Activated T-helper 2 cell treated with anti-CD3 and anti-CD28 coated beads, Interferon-gamma antibody, Interleukin-2, Interleukin-4, amounts not matched to agents 10 μg/mL and 5 μg/mL and 100 μg/mL, durations not matched to agents 14 hours and 24 hours and 36 hours (primary cell): ENCODE measurements around the gene LDB2. TPM values are rescaled to one million over a fixed set of nuclear protein-coding genes. Genes with fewer than 3 reads are reported as not detected.

Experiments used
- DNase-seq: peaks from one replicate; pipeline ENCODE4 v3.0.0; 2021; ENCODE audit warnings: low spot score
- H3K27ac Mint-ChIP-seq: one replicate; pipeline ENCODE4 v1.8.0; 2021; ENCODE audit warnings: mixed read lengths
- H3K27me3 Mint-ChIP-seq: one replicate; pipeline ENCODE4 v1.8.0; 2021; ENCODE audit warnings: low read depth, mixed read lengths
- H3K36me3 Mint-ChIP-seq: one replicate; pipeline ENCODE4 v1.8.0; 2021; ENCODE audit warnings: low read depth, mixed read lengths
- H3K4me1 Mint-ChIP-seq: one replicate; pipeline ENCODE4 v1.8.0; 2021; ENCODE audit warnings: low read depth, mixed read lengths
- H3K4me3 Mint-ChIP-seq: one replicate; pipeline ENCODE4 v1.8.0; 2021; ENCODE audit warnings: low read depth, mild to moderate bottlenecking, moderate library complexity, mixed read lengths
- H3K9me3 Mint-ChIP-seq: one replicate; pipeline ENCODE4 v1.8.0; 2021; ENCODE audit warnings: mixed read lengths
- intact Hi-C: fragments of 100-400 bp; cut with micrococcal nuclease; formaldehyde crosslinking; loops from one replicate; pipeline ENCODE4 v1.15.1; 2023
- total RNA-seq: library from RNA; stranded (reverse); gene quantifications from 2 replicates; pipeline ENCODE4 v1.2.3, GENCODE V29; 2022

Gene LDB2
- total RNA-seq, 1 donor from 2014 or later = not detected

GRCh38 chr4:16669036-16669435, 229.4 kb downstream of the LDB2 start:
- intact Hi-C loops = no loop called here
- Mint-ChIP-seq H3K9me3 (no peaks in the 10 kb centered on the region), H3K4me3 (no peak overlapping the region), H3K27me3 (no peaks in the 10 kb centered on the region), H3K27ac (no peak overlapping the region), H3K4me1 (no peaks in the 10 kb centered on the region), H3K36me3 (no peaks in the 10 kb centered on the region)
- DNase-seq = no peak

GRCh38 chr4:16668488-16668887, 230.0 kb downstream of the LDB2 start:
- Mint-ChIP-seq H3K27me3 (no peaks in the 10 kb centered on the region), H3K9me3 (no peaks in the 10 kb centered on the region), H3K36me3 (no peaks in the 10 kb centered on the region), H3K27ac (no peak overlapping the region), H3K4me3 (no peak overlapping the region), H3K4me1 (no peaks in the 10 kb centered on the region)
- intact Hi-C loops = no loop called here
- no peak for DNase-seq

DNA sequence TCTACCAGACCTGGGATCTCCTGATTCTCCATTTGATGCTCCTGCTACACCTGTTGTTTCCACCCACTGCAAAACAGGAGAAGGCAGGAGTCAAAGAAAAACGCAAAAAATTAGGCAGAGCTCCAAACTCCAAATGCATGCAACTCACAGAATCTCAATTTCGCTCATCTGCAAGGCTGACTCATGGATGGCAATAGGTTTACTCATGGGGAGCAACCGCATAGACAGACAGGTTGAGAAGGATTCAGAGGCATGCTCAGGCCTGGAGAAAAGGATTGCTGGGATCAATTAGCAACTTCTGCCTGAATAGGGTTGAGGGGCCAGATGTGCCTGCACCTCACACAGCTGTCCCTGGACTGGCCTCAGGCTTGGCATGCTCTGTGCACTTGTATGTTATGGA, 231.0 kb downstream of the LDB2 start:
- H3K4me3 Mint-ChIP-seq = no peak overlapping the region
- no peaks in the 10 kb centered on the region for H3K4me1 Mint-ChIP-seq
- DNase-seq = no peak
- no peaks in the 10 kb centered on the region for H3K36me3 Mint-ChIP-seq
- no peaks in the 10 kb centered on the region for H3K27me3 Mint-ChIP-seq
- intact Hi-C loops = no loop called here
- no peak overlapping the region for H3K27ac Mint-ChIP-seq
- H3K9me3 Mint-ChIP-seq = no peaks in the 10 kb centered on the region

GRCh38 chr4:16665942-16666551, 232.4 kb downstream of the LDB2 start:
- Mint-ChIP-seq H3K4me1 (no peaks in the 10 kb centered on the region), H3K9me3 (no peaks in the 10 kb centered on the region), H3K27ac (no peak overlapping the region), H3K27me3 (no peaks in the 10 kb centered on the region), H3K36me3 (no peaks in the 10 kb centered on the region), H3K4me3 (no peak overlapping the region)
- intact Hi-C loops = no loop called here
- no peak for DNase-seq

- Mint-ChIP-seq H3K36me3 (no peaks in the 10 kb centered on the region), H3K27ac (no peak overlapping the region), H3K4me3 (no peak overlapping the region), H3K9me3 (no peaks in the 10 kb centered on the region), H3K27me3 (no peaks in the 10 kb centered on the region), H3K4me1 (no peaks in the 10 kb centered on the region)
- DNase-seq = no peak
- intact Hi-C loops = no loop called here
Observed at GRCh38 chr4:16663732-16664131, 234.7 kb downstream of the LDB2 start.

DNA sequence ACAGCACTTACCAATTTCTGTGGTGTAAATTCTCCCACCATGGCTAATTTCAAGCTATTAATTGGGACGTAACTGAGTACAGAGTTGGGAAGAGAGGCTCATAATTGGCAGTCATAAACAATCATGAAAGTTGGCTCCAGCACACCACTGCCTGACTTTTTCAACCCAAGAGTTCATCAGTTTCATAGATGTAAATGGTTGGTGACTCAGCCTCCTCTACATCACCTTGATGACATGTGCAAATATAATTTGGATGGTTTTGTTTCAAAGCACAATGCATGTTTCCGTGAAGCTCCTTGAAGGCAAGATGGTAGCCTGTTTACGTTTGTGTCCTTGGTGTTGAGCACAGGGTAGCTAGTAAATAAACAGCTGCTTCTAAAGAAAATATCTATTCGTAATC, 235.1 kb downstream of the LDB2 start:
- no peaks in the 10 kb centered on the region for H3K9me3 Mint-ChIP-seq
- no peaks in the 10 kb centered on the region for H3K27me3 Mint-ChIP-seq
- H3K27ac Mint-ChIP-seq = no peak overlapping the region
- H3K4me3 Mint-ChIP-seq = no peak overlapping the region
- H3K4me1 Mint-ChIP-seq = no peaks in the 10 kb centered on the region
- no peaks in the 10 kb centered on the region for H3K36me3 Mint-ChIP-seq
- no peak for DNase-seq
- intact Hi-C loops = no loop called here

GRCh38 chr4:16661813-16662212, 236.6 kb downstream of the LDB2 start:
- Mint-ChIP-seq H3K36me3 (no peaks in the 10 kb centered on the region), H3K4me1 (no peaks in the 10 kb centered on the region), H3K9me3 (no peaks in the 10 kb centered on the region), H3K27ac (no peak overlapping the region), H3K4me3 (no peak overlapping the region), H3K27me3 (no peaks in the 10 kb centered on the region)
- no peak for DNase-seq
- intact Hi-C loops = no loop called here

- no peak overlapping the region for H3K4me3 Mint-ChIP-seq
- H3K27ac Mint-ChIP-seq = no peak overlapping the region
- H3K9me3 Mint-ChIP-seq = no peaks in the 10 kb centered on the region
- H3K4me1 Mint-ChIP-seq = no peaks in the 10 kb centered on the region
- no peaks in the 10 kb centered on the region for H3K27me3 Mint-ChIP-seq
- intact Hi-C loops = no loop called here
- no peak for DNase-seq
- no peaks in the 10 kb centered on the region for H3K36me3 Mint-ChIP-seq
Observed at GRCh38 chr4:16660656-16661055, 237.8 kb downstream of the LDB2 start.

- intact Hi-C loops = no loop called here
- H3K4me1 Mint-ChIP-seq = no peaks in the 10 kb centered on the region
- H3K4me3 Mint-ChIP-seq = no peak overlapping the region
- no peaks in the 10 kb centered on the region for H3K9me3 Mint-ChIP-seq
- no peaks in the 10 kb centered on the region for H3K27me3 Mint-ChIP-seq
- DNase-seq = no peak
- no peak overlapping the region for H3K27ac Mint-ChIP-seq
- no peaks in the 10 kb centered on the region for H3K36me3 Mint-ChIP-seq
Observed at GRCh38 chr4:16659694-16660093, 238.8 kb downstream of the LDB2 start.

DNA sequence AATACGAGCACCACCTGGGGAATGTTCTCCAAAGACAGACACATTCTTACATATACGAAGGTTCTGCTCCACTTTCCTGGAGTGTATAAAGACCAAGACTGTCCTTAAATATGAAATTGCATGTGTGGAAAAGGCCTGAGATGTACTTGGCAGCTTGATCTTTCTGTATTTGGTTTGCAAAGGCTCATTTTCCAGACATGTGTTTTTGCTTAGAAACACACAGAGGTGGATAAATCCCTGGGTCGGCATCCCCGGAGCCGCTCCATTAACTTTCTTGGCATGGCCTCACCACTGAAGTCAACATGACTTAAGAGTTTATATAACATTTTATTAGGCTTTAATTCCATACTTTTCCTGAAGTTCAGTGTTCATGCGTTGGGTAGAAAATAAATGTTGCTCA, 239.4 kb downstream of the LDB2 start:
- Mint-ChIP-seq H3K27ac (no peak overlapping the region), H3K27me3 (no peaks in the 10 kb centered on the region), H3K4me3 (no peak overlapping the region), H3K36me3 (no peaks in the 10 kb centered on the region), H3K9me3 (no peaks in the 10 kb centered on the region), H3K4me1 (no peaks in the 10 kb centered on the region)
- intact Hi-C loops = no loop called here
- DNase-seq = no peak

- intact Hi-C loops = no loop called here
- Mint-ChIP-seq H3K36me3 (no peaks in the 10 kb centered on the region), H3K9me3 (no peaks in the 10 kb centered on the region), H3K4me1 (no peaks in the 10 kb centered on the region), H3K27ac (no peak overlapping the region), H3K27me3 (no peaks in the 10 kb centered on the region), H3K4me3 (no peak overlapping the region)
- no peak for DNase-seq
Observed at GRCh38 chr4:16658183-16658582, 240.3 kb downstream of the LDB2 start.

DNA sequence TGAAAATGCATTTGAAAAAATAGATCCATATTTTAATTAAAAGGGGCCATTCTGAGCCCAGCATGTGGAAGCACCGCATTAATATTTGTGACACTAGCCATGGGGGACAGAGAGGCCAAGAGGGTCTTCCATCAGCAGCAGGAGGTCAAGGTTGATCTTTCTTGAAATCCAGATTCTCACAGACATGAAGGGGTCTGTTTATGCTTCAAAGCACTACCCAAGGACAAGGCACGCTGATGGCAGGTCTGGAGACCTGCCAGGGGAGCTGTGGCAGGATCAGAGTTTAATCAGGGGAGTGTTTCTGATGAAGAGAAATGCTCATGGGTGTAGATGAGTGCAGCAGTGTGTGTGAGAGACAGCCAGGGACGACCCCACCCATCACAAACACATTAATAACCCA, 243.3 kb downstream of the LDB2 start:
- no peak overlapping the region for H3K27ac Mint-ChIP-seq
- no peak overlapping the region for H3K4me3 Mint-ChIP-seq
- H3K36me3 Mint-ChIP-seq = no peaks in the 10 kb centered on the region
- no peak for DNase-seq
- no peaks in the 10 kb centered on the region for H3K9me3 Mint-ChIP-seq
- intact Hi-C loops = no loop called here
- H3K27me3 Mint-ChIP-seq = no peaks in the 10 kb centered on the region
- no peaks in the 10 kb centered on the region for H3K4me1 Mint-ChIP-seq

DNA sequence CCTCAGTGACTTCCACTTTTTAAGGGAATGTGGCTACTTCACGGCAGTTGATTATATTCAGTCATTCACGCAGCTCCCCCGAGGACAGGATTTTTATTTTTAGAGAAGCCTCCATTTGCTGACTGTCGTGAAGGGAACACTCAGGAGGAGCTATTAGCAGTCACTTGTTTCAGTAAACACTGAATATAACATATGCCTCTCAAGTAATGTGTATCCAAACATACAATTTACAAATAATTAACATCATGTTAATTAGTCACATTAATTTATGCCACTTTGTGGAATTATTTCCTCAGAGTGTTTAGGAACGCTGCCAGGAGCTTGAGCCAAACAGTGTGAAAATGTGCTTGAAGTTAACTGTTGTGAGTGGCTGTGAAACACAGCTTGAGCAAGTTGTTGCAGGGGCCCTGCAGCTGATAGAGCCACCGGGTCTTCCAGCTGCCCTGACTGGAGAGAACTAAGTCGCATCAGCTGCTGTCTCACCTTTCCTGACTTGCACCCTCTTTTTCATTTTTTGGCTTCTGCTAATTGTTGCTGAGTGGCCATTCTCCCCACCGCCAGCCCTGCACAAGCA, 245.6 kb downstream of the LDB2 start:
- Mint-ChIP-seq H3K27me3 (no peaks in the 10 kb centered on the region), H3K36me3 (no peaks in the 10 kb centered on the region), H3K4me3 (no peak overlapping the region), H3K9me3 (no peaks in the 10 kb centered on the region), H3K27ac (no peak overlapping the region), H3K4me1 (no peaks in the 10 kb centered on the region)
- no peak for DNase-seq
- intact Hi-C loops = no loop called here

DNA sequence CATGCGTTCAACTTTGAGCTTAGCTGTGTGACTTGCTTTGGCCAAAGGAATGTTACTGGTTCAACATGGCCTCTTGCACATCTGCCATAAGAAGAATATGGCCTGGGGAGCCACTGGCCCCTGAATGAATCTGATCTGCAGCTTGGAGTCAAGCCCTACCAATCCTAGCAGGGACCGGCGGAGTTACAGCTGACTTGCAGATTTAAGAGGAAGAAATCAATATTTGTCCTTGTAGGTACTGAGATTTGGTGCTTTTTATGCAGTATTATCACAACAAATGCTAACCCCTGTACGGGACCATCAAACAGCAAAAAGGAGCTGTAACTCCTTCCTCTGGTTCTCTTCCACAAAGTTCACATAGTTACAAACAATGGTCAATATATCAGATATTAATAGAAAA, 252.0 kb downstream of the LDB2 start:
- Mint-ChIP-seq H3K27ac (no peak overlapping the region), H3K9me3 (no peaks in the 10 kb centered on the region), H3K27me3 (no peaks in the 10 kb centered on the region), H3K4me1 (no peaks in the 10 kb centered on the region), H3K4me3 (no peak overlapping the region), H3K36me3 (no peaks in the 10 kb centered on the region)
- intact Hi-C loops = no loop called here
- DNase-seq = no peak
